ENCODE data around the gene RYR3.

DNA sequence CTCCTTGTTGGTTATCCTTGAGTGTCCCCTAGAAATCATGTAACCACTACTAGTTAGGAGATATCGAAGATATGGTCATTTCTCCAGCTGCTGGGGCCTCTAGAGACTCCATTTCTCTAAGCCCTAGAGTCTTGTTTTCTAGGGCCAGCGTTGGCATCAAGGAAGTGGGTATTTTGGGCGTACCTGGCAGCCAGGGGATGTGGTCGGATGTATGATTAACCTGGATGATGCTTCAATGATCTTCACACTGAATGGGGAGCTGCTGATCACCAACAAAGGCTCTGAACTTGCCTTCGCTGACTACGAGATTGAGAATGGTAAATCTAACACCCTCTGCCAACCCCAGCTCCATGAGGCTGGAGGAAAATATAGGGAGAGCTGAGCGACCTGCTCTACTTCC is 325.5 kb downstream of the RYR3 start:
- TF ChIP-seq, protein P1, sequence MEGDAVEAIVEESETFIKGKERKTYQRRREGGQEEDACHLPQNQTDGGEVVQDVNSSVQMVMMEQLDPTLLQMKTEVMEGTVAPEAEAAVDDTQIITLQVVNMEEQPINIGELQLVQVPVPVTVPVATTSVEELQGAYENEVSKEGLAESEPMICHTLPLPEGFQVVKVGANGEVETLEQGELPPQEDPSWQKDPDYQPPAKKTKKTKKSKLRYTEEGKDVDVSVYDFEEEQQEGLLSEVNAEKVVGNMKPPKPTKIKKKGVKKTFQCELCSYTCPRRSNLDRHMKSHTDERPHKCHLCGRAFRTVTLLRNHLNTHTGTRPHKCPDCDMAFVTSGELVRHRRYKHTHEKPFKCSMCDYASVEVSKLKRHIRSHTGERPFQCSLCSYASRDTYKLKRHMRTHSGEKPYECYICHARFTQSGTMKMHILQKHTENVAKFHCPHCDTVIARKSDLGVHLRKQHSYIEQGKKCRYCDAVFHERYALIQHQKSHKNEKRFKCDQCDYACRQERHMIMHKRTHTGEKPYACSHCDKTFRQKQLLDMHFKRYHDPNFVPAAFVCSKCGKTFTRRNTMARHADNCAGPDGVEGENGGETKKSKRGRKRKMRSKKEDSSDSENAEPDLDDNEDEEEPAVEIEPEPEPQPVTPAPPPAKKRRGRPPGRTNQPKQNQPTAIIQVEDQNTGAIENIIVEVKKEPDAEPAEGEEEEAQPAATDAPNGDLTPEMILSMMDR (conservative IDR thresholded peaks at IDR 0.05; ENCODE audit: low read depth, low read length) = no peak
- TF ChIP-seq EZH2phosphoT487 (IDR thresholded peaks at IDR 0.05; ENCODE audit: borderline replicate concordance, low read length) = no peak
